Measurements from ENCODE around the gene TSPAN18.
A peak's percentile ranks its signal among the peaks of the same experiment; 100 is the strongest.

Gene TSPAN18

DNA sequence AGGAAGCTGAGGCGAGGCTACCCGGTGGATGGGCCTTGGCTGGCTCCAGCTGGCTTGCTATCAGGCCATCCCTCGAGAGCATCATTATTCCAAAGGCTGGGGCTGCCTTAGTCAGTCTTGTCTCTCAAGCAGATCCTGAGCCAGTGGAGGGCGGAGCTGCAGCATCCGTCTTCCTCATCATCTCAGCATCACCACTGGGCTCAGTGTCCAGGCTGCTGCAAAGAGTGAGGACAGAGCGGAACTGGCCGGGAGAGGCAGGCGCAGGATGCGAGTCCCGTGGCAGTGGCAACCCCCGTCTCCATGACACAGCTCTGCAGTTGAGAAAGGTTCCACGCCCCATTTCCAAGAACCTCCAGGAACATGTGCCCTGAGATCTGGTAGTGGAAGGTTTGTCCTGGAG is 219.5 kb downstream of the TSPAN18 start:
- in situ Hi-C loops (cut with MboI; ENCODE audit: low pct_unique_long_range_greater_than_20kb, low sequenced_read_pairs, unreplicated experiment): loop anchor here (25.0 kb wide), 1 partner anchor 366 kb away; no protein-coding TSS in a partner anchor
- TF ChIP-seq, protein P1, sequence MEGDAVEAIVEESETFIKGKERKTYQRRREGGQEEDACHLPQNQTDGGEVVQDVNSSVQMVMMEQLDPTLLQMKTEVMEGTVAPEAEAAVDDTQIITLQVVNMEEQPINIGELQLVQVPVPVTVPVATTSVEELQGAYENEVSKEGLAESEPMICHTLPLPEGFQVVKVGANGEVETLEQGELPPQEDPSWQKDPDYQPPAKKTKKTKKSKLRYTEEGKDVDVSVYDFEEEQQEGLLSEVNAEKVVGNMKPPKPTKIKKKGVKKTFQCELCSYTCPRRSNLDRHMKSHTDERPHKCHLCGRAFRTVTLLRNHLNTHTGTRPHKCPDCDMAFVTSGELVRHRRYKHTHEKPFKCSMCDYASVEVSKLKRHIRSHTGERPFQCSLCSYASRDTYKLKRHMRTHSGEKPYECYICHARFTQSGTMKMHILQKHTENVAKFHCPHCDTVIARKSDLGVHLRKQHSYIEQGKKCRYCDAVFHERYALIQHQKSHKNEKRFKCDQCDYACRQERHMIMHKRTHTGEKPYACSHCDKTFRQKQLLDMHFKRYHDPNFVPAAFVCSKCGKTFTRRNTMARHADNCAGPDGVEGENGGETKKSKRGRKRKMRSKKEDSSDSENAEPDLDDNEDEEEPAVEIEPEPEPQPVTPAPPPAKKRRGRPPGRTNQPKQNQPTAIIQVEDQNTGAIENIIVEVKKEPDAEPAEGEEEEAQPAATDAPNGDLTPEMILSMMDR (IDR thresholded peaks at IDR 0.05; ENCODE audit: extremely low read depth, insufficient read depth, missing control alignments): no peak
- DNase-seq (ENCODE audit: low spot score): no peak

DNA sequence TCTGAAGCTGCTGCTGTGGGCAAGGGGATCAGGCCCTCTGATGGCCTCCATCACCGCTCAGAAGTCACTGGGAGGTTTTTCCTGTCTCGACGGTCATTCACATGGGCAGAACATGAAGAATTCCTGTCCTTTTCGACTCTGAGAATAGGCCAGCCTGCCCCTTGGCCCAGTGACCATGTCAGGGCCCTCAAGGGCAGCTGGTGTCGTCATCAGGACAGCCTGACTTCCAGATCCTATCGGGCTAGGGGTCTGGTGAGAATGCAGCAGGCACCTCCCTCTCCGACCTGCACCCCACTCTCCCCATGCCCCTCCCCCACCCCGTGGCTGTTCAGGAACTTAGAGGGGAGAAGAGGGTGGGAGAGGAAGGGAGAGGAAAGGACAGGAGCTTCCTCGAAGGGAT is 220.4 kb downstream of the TSPAN18 start:
- in situ Hi-C loops (cut with MboI; ENCODE audit: low pct_unique_long_range_greater_than_20kb, low sequenced_read_pairs, unreplicated experiment): loop anchor here (25.0 kb wide), 1 partner anchor 365 kb away; no protein-coding TSS in a partner anchor
- no peak for DNase-seq (ENCODE audit: low spot score)

DNA sequence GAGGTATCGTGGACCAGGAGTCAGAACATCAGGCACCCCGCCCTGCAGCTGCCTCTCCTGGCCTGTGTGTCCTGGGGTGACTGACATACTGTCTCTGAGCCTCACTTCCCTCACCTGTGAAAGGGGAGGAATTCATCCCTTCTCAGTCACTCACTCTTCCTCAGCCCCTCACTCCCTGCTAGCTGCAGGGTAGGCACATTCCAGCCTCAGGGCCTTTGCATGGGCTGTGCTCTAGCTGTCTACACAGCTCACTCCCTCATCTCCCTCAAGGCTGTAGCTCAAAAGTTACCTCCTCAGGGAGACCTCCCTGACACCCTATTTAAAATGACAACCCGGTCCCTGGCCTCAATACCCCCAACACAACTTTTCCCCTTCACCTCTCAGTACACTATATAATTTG is 221.4 kb downstream of the TSPAN18 start:
- DNase-seq (ENCODE audit: low spot score): no peak
- TF ChIP-seq, protein P1 (IDR thresholded peaks at IDR 0.05; ENCODE audit: extremely low read depth, insufficient read depth, missing control alignments): no peak
- in situ Hi-C loops (cut with MboI; ENCODE audit: low pct_unique_long_range_greater_than_20kb, low sequenced_read_pairs, unreplicated experiment): loop anchor here (25.0 kb wide), 1 partner anchor 364 kb away; no protein-coding TSS in a partner anchor

More for the DNA sequence above, 220.4 kb downstream of the TSPAN18 start:
- TF ChIP-seq, protein P1 (IDR thresholded peaks at IDR 0.05; ENCODE audit: extremely low read depth, insufficient read depth, missing control alignments): no peak

DNA sequence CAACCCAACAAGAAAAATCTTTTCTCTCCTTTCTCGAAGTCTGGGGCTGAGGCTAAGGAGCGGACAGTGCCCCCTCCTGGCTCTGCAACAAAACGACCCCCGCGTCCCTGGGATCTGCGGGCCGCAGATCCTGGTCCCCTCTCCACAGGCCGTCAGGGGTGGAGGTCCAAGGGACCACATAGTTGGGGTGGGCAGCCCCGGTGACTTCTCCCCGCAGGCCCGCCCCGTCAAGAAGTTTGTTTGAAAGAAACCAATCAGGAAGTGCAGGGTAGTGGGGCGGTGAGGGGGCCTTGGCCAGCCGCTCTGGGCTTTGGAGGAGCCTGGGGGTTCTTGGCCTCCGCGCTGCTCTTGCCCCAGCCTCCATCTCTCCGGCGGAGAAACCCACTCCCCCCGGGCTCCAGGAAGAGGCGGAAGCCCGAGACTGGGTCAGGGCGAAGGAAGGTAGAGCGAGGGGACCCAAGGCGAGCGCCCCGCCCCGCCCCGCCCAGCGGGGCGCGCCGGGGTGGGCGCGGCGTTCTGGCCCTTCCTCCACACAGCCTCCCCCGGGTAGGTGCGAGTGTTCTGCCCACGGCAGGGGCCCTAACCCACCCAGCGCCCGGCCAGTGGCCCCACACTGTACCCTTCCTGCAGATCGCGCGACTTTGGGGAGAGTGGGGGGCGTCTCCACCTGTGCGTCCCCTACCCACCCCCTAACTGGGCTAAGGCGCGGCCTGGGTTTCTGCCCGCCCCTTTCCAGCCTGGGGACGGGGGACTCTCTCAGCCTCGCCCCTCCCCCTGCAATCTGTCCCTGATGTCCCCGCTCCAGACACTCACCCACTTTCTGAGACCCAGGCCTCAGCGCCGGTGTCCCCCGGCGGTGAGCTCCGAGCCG is 222.6 kb downstream of the TSPAN18 start:
- in situ Hi-C loops (cut with MboI; ENCODE audit: low pct_unique_long_range_greater_than_20kb, low sequenced_read_pairs, unreplicated experiment): loop anchor here (25.0 kb wide), 1 partner anchor 363 kb away; no protein-coding TSS in a partner anchor
- TF ChIP-seq, protein P1 (IDR thresholded peaks at IDR 0.05; ENCODE audit: extremely low read depth, insufficient read depth, missing control alignments): peak; percentile 29
- peak; percentile 48 for DNase-seq (ENCODE audit: low spot score)

DNA sequence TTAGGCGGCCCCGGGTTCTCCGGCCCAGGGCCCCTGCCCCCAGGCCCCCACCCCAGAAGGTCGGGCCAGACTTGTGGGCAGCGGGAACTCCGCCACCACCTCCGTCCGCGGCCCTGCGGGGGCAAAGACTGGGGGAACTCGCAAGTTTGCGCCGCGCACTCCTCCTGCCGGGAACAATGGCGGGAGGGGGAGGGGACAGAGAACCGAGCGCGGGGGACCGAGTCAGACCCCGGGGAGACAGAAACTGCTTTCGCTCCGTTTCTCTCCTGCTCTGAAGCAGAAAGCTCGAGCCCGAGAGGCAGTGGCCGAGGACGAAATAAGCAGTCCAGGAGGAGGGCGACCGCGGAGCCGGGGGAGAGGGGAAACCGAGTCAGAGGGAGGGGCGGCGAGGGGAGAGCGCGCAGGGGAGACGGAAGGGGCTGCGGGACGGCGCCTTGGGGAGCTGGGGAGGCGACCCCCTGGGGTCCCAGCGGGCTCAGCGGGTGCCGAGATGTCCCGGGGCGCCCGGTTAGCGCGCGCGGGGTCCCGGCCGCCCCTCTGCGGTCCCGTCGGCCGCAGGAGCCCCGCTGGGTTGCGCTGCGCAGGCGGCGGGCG is 223.4 kb downstream of the TSPAN18 start:
- TF ChIP-seq, protein P1 (IDR thresholded peaks at IDR 0.05; ENCODE audit: extremely low read depth, insufficient read depth, missing control alignments): no peak
- no peak for DNase-seq (ENCODE audit: low spot score)
- in situ Hi-C loops (cut with MboI; ENCODE audit: low pct_unique_long_range_greater_than_20kb, low sequenced_read_pairs, unreplicated experiment): no loop called here

DNA sequence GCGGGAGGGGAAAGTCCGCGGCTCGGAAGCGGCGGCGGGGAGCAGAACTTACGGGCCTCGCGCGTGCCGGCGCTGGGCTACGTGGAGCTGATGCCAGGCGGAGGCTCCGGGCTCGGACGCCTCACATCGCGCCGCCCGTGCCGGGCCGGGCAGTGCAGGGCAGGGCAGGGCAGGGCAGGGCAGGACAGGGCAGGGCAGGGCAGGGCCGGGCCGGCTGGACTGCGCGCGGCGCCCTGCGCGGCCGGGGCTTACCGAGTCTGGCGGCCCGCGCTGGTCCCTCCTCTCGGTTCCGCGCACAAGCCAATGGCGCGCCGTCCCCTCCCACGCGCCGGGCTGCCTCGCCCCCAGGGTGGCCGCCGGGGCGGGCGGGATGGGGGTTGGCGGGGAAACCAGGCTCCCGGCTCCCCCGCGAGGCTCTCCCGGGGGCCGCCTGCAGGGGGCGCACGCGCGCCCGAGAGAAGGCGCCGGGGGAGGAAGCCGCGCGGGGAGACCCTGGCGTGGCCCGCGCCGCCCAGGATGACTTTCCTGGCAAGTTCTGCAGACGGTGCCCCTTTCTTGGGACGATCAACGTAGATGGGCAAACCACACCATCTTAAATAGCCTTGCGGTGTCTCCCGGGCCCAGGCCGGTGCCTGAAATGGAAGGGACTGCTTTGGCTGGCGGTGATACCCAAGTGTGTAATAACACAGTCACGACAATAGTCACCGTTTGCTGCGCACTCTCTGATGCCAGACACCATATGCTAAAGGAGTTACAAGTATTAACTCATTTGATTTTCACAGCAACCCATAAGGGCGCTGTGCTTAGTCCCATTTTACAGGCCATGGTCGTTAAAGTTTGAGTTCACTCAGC is 224.1 kb downstream of the TSPAN18 start, which contains the start of gene TP53I11:
TP53I11 (minus strand) TSS at position 259 of the 852 bp plus-strand sequence. CDS start 12,548 bp downstream, outside the sequence.
- in situ Hi-C loops (cut with MboI; ENCODE audit: low pct_unique_long_range_greater_than_20kb, low sequenced_read_pairs, unreplicated experiment): no loop called here
- TF ChIP-seq, protein P1 (IDR thresholded peaks at IDR 0.05; ENCODE audit: extremely low read depth, insufficient read depth, missing control alignments): peak; percentile 45
- DNase-seq (ENCODE audit: low spot score): peak; percentile 82

All from GM13977 (cell line).